GM18508 (cell line): ENCODE measurements around the gene CPNE5.
"Not testable (repeated sequence)": the region's sequence is repeated elsewhere in the genome, so short reads cannot be mapped to it uniquely, and the experiment has no call there.

Source experiments
- ATAC-seq: cut with Tn5 transposase; IDR thresholded peaks from one replicate; pipeline ENCODE4 v1.9.1; 2021; ENCODE audit warnings: moderate number of reproducible peaks; ENCODE audit not compliant: insufficient read depth, unreplicated experiment

Gene CPNE5

GRCh38 chr6:36716476-36717093 lies 122.7 kb downstream of the CPNE5 start:
- ATAC-seq: no peak

- no peak for ATAC-seq
Observed at GRCh38 chr6:36715469-36715868, 123.8 kb downstream of the CPNE5 start.

GRCh38 chr6:36714511-36714910 lies 124.7 kb downstream of the CPNE5 start:
- ATAC-seq: no peak

GRCh38 chr6:36713846-36714245 lies 125.4 kb downstream of the CPNE5 start:
- ATAC-seq: no peak

- ATAC-seq: no peak
Observed at GRCh38 chr6:36712816-36713215, 126.4 kb downstream of the CPNE5 start.

- no peak for ATAC-seq
Observed at GRCh38 chr6:36706339-36706738, 132.9 kb downstream of the CPNE5 start.

- not testable (repeated sequence) for ATAC-seq
Observed at GRCh38 chr6:36704961-36705577, 134.2 kb downstream of the CPNE5 start.

- ATAC-seq: no peak
Observed at GRCh38 chr6:36703982-36704381, 135.3 kb downstream of the CPNE5 start.

GRCh38 chr6:36703081-36703606 lies 136.1 kb downstream of the CPNE5 start:
- no peak for ATAC-seq

- ATAC-seq: no peak
Observed at GRCh38 chr6:36702656-36703055, 136.6 kb downstream of the CPNE5 start.

GRCh38 chr6:36701401-36701991 lies 137.7 kb downstream of the CPNE5 start:
- ATAC-seq: no peak

- ATAC-seq: no peak
Observed at GRCh38 chr6:36700831-36701230, 138.4 kb downstream of the CPNE5 start.

- no peak for ATAC-seq
Observed at GRCh38 chr6:36700071-36700812, 139.0 kb downstream of the CPNE5 start.

GRCh38 chr6:36699348-36699747 lies 139.9 kb downstream of the CPNE5 start:
- no peak for ATAC-seq

- ATAC-seq: no peak
Observed at GRCh38 chr6:36698871-36699271, 140.4 kb downstream of the CPNE5 start.

GRCh38 chr6:36698196-36698595 lies 141.0 kb downstream of the CPNE5 start:
- no peak for ATAC-seq

GRCh38 chr6:36697481-36697903 lies 141.8 kb downstream of the CPNE5 start, which contains the start of gene RAB44:
TSS of gene RAB44 (plus strand) at chr6:36697826. CDS start at chr6:36704236, 6,410 bp downstream.
- ATAC-seq: no peak

- ATAC-seq: no peak
Observed at GRCh38 chr6:36695414-36695813, 143.8 kb downstream of the CPNE5 start.

GRCh38 chr6:36694616-36695015 lies 144.6 kb downstream of the CPNE5 start:
- no peak for ATAC-seq

- no peak for ATAC-seq
Observed at GRCh38 chr6:36692861-36693702, 146.2 kb downstream of the CPNE5 start.
